HepG2 (cell line): ENCODE data around the gene NDFIP2. TPM values are rescaled to one million over a fixed set of nuclear protein-coding genes. Genes with fewer than 3 reads are reported as not detected.

Experiments used
- FIP1L1 ChIP-seq: fragments of 200-400 bp; formaldehyde crosslinking; IDR thresholded peaks from 2 replicates; pipeline ENCODE4 v1.6.1; 2018; ENCODE audit warnings: low read depth, mild to moderate bottlenecking, low read length, moderate library complexity, borderline replicate concordance; ENCODE audit not compliant: insufficient read depth
- IRX3 ChIP-seq: sonication (generic); formaldehyde crosslinking; IDR thresholded peaks from 2 replicates; pipeline ENCODE4 v1.8.1; 2023; ENCODE audit warnings: mild to moderate bottlenecking, low read depth, missing genetic modification reagents, borderline replicate concordance
- PCBP2 ChIP-seq: fragments of 200-400 bp; formaldehyde crosslinking; optimal IDR thresholded peaks from 2 replicates; pipeline ENCODE3; 2018; ENCODE audit warnings: low read length, low read depth; ENCODE audit not compliant: poor library complexity, severe bottlenecking
- POGK ChIP-seq: sonication (generic); formaldehyde crosslinking; conservative IDR thresholded peaks from 2 replicates; pipeline ENCODE4 v1.8.0; 2022; ENCODE audit warnings: mild to moderate bottlenecking, moderate library complexity, missing genetic modification reagents
- TFAP4 ChIP-seq: sonication (generic); IDR thresholded peaks from 2 replicates; pipeline ENCODE4 v1.6.1; 2016; ENCODE audit warnings: low read depth, borderline replicate concordance
- ZHX2 ChIP-seq, 2 experiments: sonication (generic) in 1 of 2; formaldehyde crosslinking in 1 of 2; IDR thresholded peaks; 2 replicates each; pipeline versions ENCODE4 v1.6.1 to v1.9.0; 2014 to 2022; ENCODE audit warnings: antibody characterized with exemption in 1 of 2, borderline replicate concordance in 1 of 2, inconsistent platforms in 1 of 2, low read depth in 1 of 2, missing genetic modification reagents in 1 of 2
- ZNF121 ChIP-seq: sonication (generic); formaldehyde crosslinking; IDR thresholded peaks from 2 replicates; pipeline ENCODE4 v1.5.0; 2020; ENCODE audit warnings: mild to moderate bottlenecking, missing genetic modification reagents
- ZNF160 ChIP-seq: sonication (generic); formaldehyde crosslinking; IDR thresholded peaks from 2 replicates; pipeline ENCODE4 v1.8.0; 2022; ENCODE audit warnings: mild to moderate bottlenecking, inconsistent platforms, missing genetic modification reagents
- ZNF558 ChIP-seq: sonication (generic); formaldehyde crosslinking; IDR thresholded peaks from 2 replicates; pipeline ENCODE4 v1.9.0; 2022; ENCODE audit warnings: mild to moderate bottlenecking, missing genetic modification reagents, borderline replicate concordance
- ZNF619 ChIP-seq: sonication (generic); formaldehyde crosslinking; IDR thresholded peaks from 2 replicates; pipeline ENCODE4 v1.4.0; 2020; ENCODE audit warnings: mild to moderate bottlenecking, missing genetic modification reagents
- ZNF674 ChIP-seq: sonication (generic); formaldehyde crosslinking; IDR thresholded peaks from 2 replicates; pipeline ENCODE4 v1.5.0; 2020; ENCODE audit warnings: low read depth, mild to moderate bottlenecking, missing genetic modification reagents
- polyA plus RNA-seq, 8 experiments: library from polyadenylated mRNA; depleted of rRNA in 3 of 8; stranded (reverse) in 7 of 8; unstranded in 1 of 8; fragments of >200 nt; fragmentation: Illumina TruSeq in 4 of 8; extraction: Trizol in 4 of 8; gene quantifications; 2 replicates each; pipeline versions ENCODE4 v1.2.1 to v1.2.3, GENCODE V29; 2011 to 2016; ENCODE audit warnings: low read depth in 4 of 8, missing spikeins in 1 of 8, mixed read lengths in 1 of 8; ENCODE audit not compliant: insufficient read depth in 1 of 8
- total RNA-seq, 5 experiments: library from RNA; depleted of rRNA; stranded (reverse); fragments of >200 nt; fragmentation: Illumina TruSeq; extraction: Trizol; gene quantifications; 2 replicates each; pipeline ENCODE4 v1.2.3, GENCODE V29; 2016; ENCODE audit warnings: low read depth in 1 of 5
- TF ChIP-seq, protein P1 (sequence below): IDR thresholded peaks from 2 replicates; pipeline ENCODE4 v1.6.1; 2016; ENCODE audit warnings: low read depth, missing genetic modification reagents, missing compliant biosample characterization

The NDFIP2 gene
- total and polyA plus RNA-seq, 2 of the 13 experiments (the other 11 are each of a cell fraction or from before 2014, with no cell fraction given): 23.2 to 32.0 TPM

DNA sequence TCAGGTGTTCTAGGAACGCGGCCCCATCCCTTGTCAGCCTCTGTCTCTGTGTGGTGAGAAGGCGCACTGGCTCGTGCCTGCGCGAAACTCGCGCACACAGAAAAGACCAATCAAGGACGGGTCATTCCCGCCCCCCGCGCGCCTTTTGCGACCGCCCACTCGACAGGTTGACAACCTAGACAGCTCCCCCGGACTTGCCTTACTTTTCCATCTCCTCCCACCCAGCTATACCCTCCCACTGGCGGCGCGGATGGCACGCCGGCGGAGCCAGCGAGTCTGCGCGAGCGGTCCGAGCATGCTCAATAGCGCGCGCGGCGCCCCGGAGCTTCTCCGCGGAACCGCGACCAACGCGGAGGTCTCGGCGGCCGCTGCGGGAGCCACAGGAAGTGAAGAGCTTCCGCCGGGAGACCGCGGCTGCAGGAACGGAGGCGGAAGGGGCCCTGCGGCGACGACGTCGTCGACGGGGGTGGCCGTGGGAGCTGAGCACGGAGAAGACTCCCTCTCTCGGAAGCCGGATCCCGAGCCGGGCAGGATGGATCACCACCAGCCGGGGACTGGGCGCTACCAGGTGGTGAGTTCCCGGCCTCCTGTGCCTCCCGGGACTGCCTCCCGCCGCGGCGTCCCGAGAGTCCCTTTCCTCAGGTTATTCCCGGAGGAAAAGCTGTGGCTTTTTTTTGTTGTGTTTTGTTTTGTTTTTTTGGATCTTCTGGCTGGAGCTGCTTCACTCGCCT is at the start of gene NDFIP2 (continued):
- TF ChIP-seq, protein P1, sequence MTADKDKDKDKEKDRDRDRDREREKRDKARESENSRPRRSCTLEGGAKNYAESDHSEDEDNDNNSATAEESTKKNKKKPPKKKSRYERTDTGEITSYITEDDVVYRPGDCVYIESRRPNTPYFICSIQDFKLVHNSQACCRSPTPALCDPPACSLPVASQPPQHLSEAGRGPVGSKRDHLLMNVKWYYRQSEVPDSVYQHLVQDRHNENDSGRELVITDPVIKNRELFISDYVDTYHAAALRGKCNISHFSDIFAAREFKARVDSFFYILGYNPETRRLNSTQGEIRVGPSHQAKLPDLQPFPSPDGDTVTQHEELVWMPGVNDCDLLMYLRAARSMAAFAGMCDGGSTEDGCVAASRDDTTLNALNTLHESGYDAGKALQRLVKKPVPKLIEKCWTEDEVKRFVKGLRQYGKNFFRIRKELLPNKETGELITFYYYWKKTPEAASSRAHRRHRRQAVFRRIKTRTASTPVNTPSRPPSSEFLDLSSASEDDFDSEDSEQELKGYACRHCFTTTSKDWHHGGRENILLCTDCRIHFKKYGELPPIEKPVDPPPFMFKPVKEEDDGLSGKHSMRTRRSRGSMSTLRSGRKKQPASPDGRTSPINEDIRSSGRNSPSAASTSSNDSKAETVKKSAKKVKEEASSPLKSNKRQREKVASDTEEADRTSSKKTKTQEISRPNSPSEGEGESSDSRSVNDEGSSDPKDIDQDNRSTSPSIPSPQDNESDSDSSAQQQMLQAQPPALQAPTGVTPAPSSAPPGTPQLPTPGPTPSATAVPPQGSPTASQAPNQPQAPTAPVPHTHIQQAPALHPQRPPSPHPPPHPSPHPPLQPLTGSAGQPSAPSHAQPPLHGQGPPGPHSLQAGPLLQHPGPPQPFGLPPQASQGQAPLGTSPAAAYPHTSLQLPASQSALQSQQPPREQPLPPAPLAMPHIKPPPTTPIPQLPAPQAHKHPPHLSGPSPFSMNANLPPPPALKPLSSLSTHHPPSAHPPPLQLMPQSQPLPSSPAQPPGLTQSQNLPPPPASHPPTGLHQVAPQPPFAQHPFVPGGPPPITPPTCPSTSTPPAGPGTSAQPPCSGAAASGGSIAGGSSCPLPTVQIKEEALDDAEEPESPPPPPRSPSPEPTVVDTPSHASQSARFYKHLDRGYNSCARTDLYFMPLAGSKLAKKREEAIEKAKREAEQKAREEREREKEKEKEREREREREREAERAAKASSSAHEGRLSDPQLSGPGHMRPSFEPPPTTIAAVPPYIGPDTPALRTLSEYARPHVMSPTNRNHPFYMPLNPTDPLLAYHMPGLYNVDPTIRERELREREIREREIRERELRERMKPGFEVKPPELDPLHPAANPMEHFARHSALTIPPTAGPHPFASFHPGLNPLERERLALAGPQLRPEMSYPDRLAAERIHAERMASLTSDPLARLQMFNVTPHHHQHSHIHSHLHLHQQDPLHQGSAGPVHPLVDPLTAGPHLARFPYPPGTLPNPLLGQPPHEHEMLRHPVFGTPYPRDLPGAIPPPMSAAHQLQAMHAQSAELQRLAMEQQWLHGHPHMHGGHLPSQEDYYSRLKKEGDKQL (CRISPR knock-in tag): 0 out of 2 replicates have a peak, but pooled peaks have one; percentile 26
- TF ChIP-seq TFAP4 (no peak), POGK (CRISPR knock-in tag) (0 out of 2 replicates have a peak, but pooled peaks have one; percentile 42), PCBP2 (no peak), ZHX2 (IDR thresholded peaks at IDR 0.05; ENCODE audit: low read depth) (no peak), ZHX2 (CRISPR knock-in tag; IDR thresholded peaks at IDR 0.05; ENCODE audit: borderline replicate concordance) (0 out of 2 replicates have a peak, but pooled peaks have one; percentile 24), FIP1L1 (no peak), ZNF121 (CRISPR knock-in tag) (peak; percentile 49; the same call in 1 of the 2 replicates), ZNF619 (CRISPR knock-in tag) (0 out of 2 replicates have a peak, but pooled peaks have one; percentile 29), ZNF558 (CRISPR knock-in tag) (0 out of 2 replicates have a peak, but pooled peaks have one; percentile 7), ZNF160 (no peak; the same call in 1 of the 2 replicates), ZNF674 (CRISPR knock-in tag) (no peak), IRX3 (CRISPR knock-in tag) (no peak; the same call in 1 of the 2 replicates)
